GM23338 (cell line): Measurements from ENCODE around the gene WIPF3. TPM values are rescaled to one million over a fixed set of nuclear protein-coding genes. Genes with fewer than 3 reads are reported as not detected.

ENCODE experiments used
- ATAC-seq: fragments of 200-7000 bp; cut with Tn5 transposase; 3 replicates; pipeline ENCODE4 v1.9.1; 2020
- DNase-seq: peaks from one replicate; pipeline ENCODE4 v3.0.0-alpha.2; 2015; ENCODE audit warnings: low spot score
- H2AFZ ChIP-seq: fragments of 200-600 bp; sonication (generic); 2 replicates; pipeline ENCODE4 v1.8.0; 2016; ENCODE audit warnings: antibody characterized with exemption, mild to moderate bottlenecking, moderate library complexity
- H3F3A ChIP-seq: fragments of 200-600 bp; sonication (generic); replicated peaks from 2 replicates; pipeline ENCODE4 v1.8.0; 2017; ENCODE audit warnings: antibody characterized with exemption, mixed run types, low read depth
- H3K27ac ChIP-seq: fragments of 200-600 bp; sonication (generic); 2 replicates; pipeline ENCODE4 v1.6.1; 2016; ENCODE audit warnings: low read depth
- H3K27me3 ChIP-seq: fragments of 200-600 bp; sonication (generic); 2 replicates; pipeline ENCODE4 v1.8.0; 2016; ENCODE audit warnings: mild to moderate bottlenecking, mixed run types, moderate library complexity; ENCODE audit not compliant: insufficient read depth
- H3K36me3 ChIP-seq: fragments of 200-600 bp; sonication (generic); 2 replicates; pipeline ENCODE4 v1.8.0; 2016; ENCODE audit warnings: mild to moderate bottlenecking; ENCODE audit not compliant: insufficient read depth
- H3K4me1 ChIP-seq: fragments of 200-600 bp; sonication (generic); 2 replicates; pipeline ENCODE4 v1.8.0; 2016; ENCODE audit warnings: mild to moderate bottlenecking, moderate library complexity; ENCODE audit not compliant: insufficient read depth
- H3K4me2 ChIP-seq: fragments of 200-600 bp; sonication (generic); 2 replicates; pipeline ENCODE4 v1.7.1; 2017; ENCODE audit warnings: mixed run types
- H3K4me3 ChIP-seq: fragments of 200-600 bp; sonication (generic); 2 replicates; pipeline ENCODE4 v1.6.1; 2016; ENCODE audit warnings: mixed run types
- H3K79me2 ChIP-seq: fragments of 200-600 bp; sonication (generic); replicated peaks from 2 replicates; pipeline ENCODE4 v1.8.0; 2017; ENCODE audit warnings: mild to moderate bottlenecking; ENCODE audit not compliant: insufficient read depth
- H3K9me2 ChIP-seq: fragments of 200-600 bp; sonication (generic); 2 replicates; pipeline ENCODE4 v1.8.0; 2017; ENCODE audit not compliant: insufficient read depth
- H4K20me1 ChIP-seq: fragments of 200-600 bp; sonication (generic); replicated peaks from 2 replicates; pipeline ENCODE4 v1.8.0; 2017; ENCODE audit warnings: mild to moderate bottlenecking; ENCODE audit not compliant: insufficient read depth
- H3K27ac Mint-ChIP-seq: 2 replicates; pipeline ENCODE4 v1.8.0; 2020; ENCODE audit warnings: inconsistent platforms, mild to moderate bottlenecking, moderate library complexity, mixed read lengths
- H3K27me3 Mint-ChIP-seq: 3 replicates; pipeline ENCODE4 v1.8.0; 2022; ENCODE audit warnings: low read depth, mild to moderate bottlenecking, moderate library complexity, mixed read lengths, inconsistent platforms; ENCODE audit not compliant: insufficient read depth, poor library complexity
- H3K36me3 Mint-ChIP-seq: 3 replicates; pipeline ENCODE4 v1.8.0; 2021; ENCODE audit warnings: low read depth, mild to moderate bottlenecking, inconsistent platforms, moderate library complexity, mixed read lengths
- H3K4me1 Mint-ChIP-seq: 3 replicates; pipeline ENCODE4 v1.8.0; 2020; ENCODE audit warnings: mild to moderate bottlenecking, inconsistent platforms, mixed read lengths
- H3K4me3 Mint-ChIP-seq: 3 replicates; pipeline ENCODE4 v1.8.0; 2021; ENCODE audit warnings: moderate library complexity, mild to moderate bottlenecking, inconsistent platforms, mixed read lengths
- H3K9me3 Mint-ChIP-seq: 3 replicates; pipeline ENCODE4 v1.8.0; 2020; ENCODE audit warnings: moderate library complexity, mild to moderate bottlenecking, inconsistent platforms, mixed read lengths
- CREB1 ChIP-seq: fragments of 250-450 bp; sonication (Bioruptor Pico); IDR thresholded peaks from 2 replicates; pipeline ENCODE4 v1.5.0; 2020; ENCODE audit warnings: low read depth, mild to moderate bottlenecking, moderate library complexity
- EZH2phosphoT487 ChIP-seq: fragments of 200-600 bp; sonication (generic); IDR thresholded peaks from one replicate; pipeline ENCODE4 v1.8.1; 2018; ENCODE audit warnings: antibody characterized with exemption; ENCODE audit not compliant: unreplicated experiment
- JUNB ChIP-seq: IDR thresholded peaks from one replicate; pipeline ENCODE4 v1.6.1; 2016; ENCODE audit warnings: antibody characterized with exemption; ENCODE audit not compliant: unreplicated experiment
- NANOG ChIP-seq: IDR thresholded peaks from 2 replicates; pipeline ENCODE4 v1.6.1; 2016; ENCODE audit warnings: antibody characterized with exemption, borderline replicate concordance
- POLR2AphosphoS5 ChIP-seq: IDR thresholded peaks from 2 replicates; pipeline ENCODE4 v1.6.1; 2016; ENCODE audit warnings: antibody characterized with exemption, low read depth
- STAT1 ChIP-seq: IDR thresholded peaks from one replicate; pipeline ENCODE4 v1.6.1; 2016; ENCODE audit warnings: antibody characterized with exemption; ENCODE audit not compliant: unreplicated experiment
- ZNF331 ChIP-seq: fragments of 250-450 bp; sonication (Bioruptor Pico); IDR thresholded peaks from 2 replicates; pipeline ENCODE4 v1.5.0; 2020; ENCODE audit warnings: low read depth, mild to moderate bottlenecking, moderate library complexity
- polyA plus RNA-seq: library from polyadenylated mRNA; unstranded; fragments of >200 nt; fragmentation: Nextera tagmentation; extraction: Ambion mirVana; gene quantifications from 2 replicates; pipeline ENCODE4 v1.2.1, GENCODE V29; 2016
- total RNA-seq: library from RNA; depleted of rRNA; stranded (reverse); fragments of >200 nt; shearing (Covaris generic); gene quantifications from 2 replicates; pipeline ENCODE4 v1.2.3, GENCODE V29; 2014
- TF ChIP-seq, protein P1 (sequence below): IDR thresholded peaks from one replicate; pipeline ENCODE4 v1.6.1; 2018; ENCODE audit warnings: antibody characterized with exemption; ENCODE audit not compliant: unreplicated experiment
- TF ChIP-seq, protein P2 (sequence below): IDR thresholded peaks from 2 replicates; pipeline ENCODE4 v1.6.1; 2016; ENCODE audit warnings: antibody characterized with exemption

WIPF3 gene
- total and polyA plus RNA-seq, 2 experiments from 2014 or later, result 5.7 to 11.4 TPM

DNA sequence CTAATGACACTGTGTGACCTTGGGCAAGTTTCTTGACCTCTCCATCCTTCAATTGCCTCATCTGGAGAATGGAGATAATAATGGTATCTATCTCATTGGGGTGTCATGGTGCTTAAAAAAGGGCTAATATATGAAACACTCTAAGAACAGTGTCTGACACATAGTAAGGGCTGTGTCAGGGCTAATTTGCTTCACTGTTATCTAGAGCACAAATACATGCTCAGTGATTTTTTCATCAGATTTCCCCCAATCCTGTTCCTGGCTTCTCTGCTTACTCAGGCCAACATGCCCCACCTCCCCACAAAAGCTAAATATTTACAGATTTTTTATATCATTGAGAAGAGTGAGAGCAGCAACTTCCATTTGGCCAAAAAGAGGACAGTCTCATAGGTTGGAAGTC is 20.6 kb downstream of the WIPF3 start:
- no peak overlapping the region for H3K4me2 ChIP-seq
- no peaks in the 10 kb centered on the region for H3K9me2 ChIP-seq

DNA sequence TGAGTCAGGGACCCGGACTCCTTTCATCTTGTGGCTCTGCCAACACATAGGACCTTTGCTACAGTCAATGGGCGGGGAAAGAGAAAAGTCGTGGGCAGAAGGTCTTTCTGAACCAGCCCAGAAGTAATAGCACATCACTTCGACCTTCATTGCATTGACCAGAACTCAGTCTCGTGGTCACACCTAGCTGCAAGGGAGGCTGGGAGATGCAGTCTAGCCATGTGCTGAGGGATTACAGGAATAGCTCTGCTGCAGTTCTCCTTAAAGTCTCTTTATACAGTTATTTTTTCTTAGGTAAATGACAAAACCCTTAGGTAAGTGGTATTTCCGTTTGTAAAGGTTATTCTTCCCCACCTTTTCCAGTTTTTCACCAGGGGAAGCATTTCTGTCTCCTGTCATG is 25.4 kb downstream of the WIPF3 start:
- Histone ChIP-seq H3K4me2 (no peak overlapping the region), H4K20me1 (no peaks in the 10 kb centered on the region), H2AFZ (no peak overlapping the region), H3K9me2 (no peaks in the 10 kb centered on the region), H3K4me3 (no peak overlapping the region), H3K4me1 (no peaks in the 10 kb centered on the region), H3F3A (no peaks in the 10 kb centered on the region), H3K79me2 (no peaks in the 10 kb centered on the region), H3K27me3 (no peaks in the 10 kb centered on the region), H3K36me3 (no peaks in the 10 kb centered on the region), H3K27ac (no peak overlapping the region)
- Mint-ChIP-seq H3K36me3 (no peaks in the 10 kb centered on the region), H3K27ac (no peak overlapping the region), H3K27me3 (no peaks in the 10 kb centered on the region), H3K4me1 (no peaks in the 10 kb centered on the region), H3K9me3 (peaks cover 4% of the 10 kb centered on the region), H3K4me3 (no peak overlapping the region)
- no peak for ATAC-seq
- TF ChIP-seq CREB1 (CRISPR knock-in tag) (no peak), NANOG (no peak), JUNB (no peak), STAT1 (no peak), ZNF331 (no peak)
- TF ChIP-seq, protein P1, sequence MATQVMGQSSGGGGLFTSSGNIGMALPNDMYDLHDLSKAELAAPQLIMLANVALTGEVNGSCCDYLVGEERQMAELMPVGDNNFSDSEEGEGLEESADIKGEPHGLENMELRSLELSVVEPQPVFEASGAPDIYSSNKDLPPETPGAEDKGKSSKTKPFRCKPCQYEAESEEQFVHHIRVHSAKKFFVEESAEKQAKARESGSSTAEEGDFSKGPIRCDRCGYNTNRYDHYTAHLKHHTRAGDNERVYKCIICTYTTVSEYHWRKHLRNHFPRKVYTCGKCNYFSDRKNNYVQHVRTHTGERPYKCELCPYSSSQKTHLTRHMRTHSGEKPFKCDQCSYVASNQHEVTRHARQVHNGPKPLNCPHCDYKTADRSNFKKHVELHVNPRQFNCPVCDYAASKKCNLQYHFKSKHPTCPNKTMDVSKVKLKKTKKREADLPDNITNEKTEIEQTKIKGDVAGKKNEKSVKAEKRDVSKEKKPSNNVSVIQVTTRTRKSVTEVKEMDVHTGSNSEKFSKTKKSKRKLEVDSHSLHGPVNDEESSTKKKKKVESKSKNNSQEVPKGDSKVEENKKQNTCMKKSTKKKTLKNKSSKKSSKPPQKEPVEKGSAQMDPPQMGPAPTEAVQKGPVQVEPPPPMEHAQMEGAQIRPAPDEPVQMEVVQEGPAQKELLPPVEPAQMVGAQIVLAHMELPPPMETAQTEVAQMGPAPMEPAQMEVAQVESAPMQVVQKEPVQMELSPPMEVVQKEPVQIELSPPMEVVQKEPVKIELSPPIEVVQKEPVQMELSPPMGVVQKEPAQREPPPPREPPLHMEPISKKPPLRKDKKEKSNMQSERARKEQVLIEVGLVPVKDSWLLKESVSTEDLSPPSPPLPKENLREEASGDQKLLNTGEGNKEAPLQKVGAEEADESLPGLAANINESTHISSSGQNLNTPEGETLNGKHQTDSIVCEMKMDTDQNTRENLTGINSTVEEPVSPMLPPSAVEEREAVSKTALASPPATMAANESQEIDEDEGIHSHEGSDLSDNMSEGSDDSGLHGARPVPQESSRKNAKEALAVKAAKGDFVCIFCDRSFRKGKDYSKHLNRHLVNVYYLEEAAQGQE, result no peak
- TF ChIP-seq, protein P2, sequence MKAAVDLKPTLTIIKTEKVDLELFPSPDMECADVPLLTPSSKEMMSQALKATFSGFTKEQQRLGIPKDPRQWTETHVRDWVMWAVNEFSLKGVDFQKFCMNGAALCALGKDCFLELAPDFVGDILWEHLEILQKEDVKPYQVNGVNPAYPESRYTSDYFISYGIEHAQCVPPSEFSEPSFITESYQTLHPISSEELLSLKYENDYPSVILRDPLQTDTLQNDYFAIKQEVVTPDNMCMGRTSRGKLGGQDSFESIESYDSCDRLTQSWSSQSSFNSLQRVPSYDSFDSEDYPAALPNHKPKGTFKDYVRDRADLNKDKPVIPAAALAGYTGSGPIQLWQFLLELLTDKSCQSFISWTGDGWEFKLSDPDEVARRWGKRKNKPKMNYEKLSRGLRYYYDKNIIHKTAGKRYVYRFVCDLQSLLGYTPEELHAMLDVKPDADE, result no peak
- DNase-seq, result no peak

More for the DNA sequence above, 20.6 kb downstream of the WIPF3 start:
- Histone ChIP-seq H3K79me2 (no peaks in the 10 kb centered on the region), H3K27ac (no peak overlapping the region), H3K4me1 (peaks cover 6% of the 10 kb centered on the region), H3F3A (no peaks in the 10 kb centered on the region), H3K27me3 (no peaks in the 10 kb centered on the region), H2AFZ (no peak overlapping the region), H4K20me1 (no peaks in the 10 kb centered on the region), H3K4me3 (no peak overlapping the region), H3K36me3 (no peaks in the 10 kb centered on the region)
- TF ChIP-seq EZH2phosphoT487 (no peak), STAT1 (no peak), JUNB (no peak), POLR2AphosphoS5 (no peak)
- TF ChIP-seq, protein P1, result no peak
- H3K27ac Mint-ChIP-seq, result no peak overlapping the region
- peaks cover 4% of the 10 kb centered on the region for H3K9me3 Mint-ChIP-seq
- no peak overlapping the region for H3K4me3 Mint-ChIP-seq
- no peaks in the 10 kb centered on the region for H3K36me3 Mint-ChIP-seq
- DNase-seq (no peak), ATAC-seq (no peak)
- peaks cover 14% of the 10 kb centered on the region for H3K4me1 Mint-ChIP-seq
- no peaks in the 10 kb centered on the region for H3K27me3 Mint-ChIP-seq
